Placental epithelial cell (primary cell): ENCODE data around the gene CCDC43. TPM values are rescaled to one million over a fixed set of nuclear protein-coding genes. Genes with fewer than 3 reads are reported as not detected.

Experiments used
- small RNA-seq: library from RNA; depleted of rRNA; stranded (forward); fragments of <200 nt; gene quantifications from one replicate; pipeline ENCODE3, GENCODE V24; 2012
- total RNA-seq: library from RNA; depleted of rRNA; stranded (reverse); fragments of >200 nt; gene quantifications from 2 replicates; pipeline ENCODE4 v1.2.3, GENCODE V29; 2012

Gene CCDC43, protein sequence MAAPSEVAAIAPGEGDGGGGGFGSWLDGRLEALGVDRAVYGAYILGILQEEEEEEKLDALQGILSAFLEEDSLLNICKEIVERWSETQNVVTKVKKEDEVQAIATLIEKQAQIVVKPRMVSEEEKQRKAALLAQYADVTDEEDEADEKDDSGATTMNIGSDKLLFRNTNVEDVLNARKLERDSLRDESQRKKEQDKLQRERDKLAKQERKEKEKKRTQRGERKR
- total RNA-seq: 23.9 and 27.5 TPM in 2 replicates

GRCh38 chr17:44689477-44690217 is at the start of gene CCDC43:
CCDC43 (minus strand) TSS chr17:44689776; CDS start chr17:44689753, 23 bp downstream.

DNA sequence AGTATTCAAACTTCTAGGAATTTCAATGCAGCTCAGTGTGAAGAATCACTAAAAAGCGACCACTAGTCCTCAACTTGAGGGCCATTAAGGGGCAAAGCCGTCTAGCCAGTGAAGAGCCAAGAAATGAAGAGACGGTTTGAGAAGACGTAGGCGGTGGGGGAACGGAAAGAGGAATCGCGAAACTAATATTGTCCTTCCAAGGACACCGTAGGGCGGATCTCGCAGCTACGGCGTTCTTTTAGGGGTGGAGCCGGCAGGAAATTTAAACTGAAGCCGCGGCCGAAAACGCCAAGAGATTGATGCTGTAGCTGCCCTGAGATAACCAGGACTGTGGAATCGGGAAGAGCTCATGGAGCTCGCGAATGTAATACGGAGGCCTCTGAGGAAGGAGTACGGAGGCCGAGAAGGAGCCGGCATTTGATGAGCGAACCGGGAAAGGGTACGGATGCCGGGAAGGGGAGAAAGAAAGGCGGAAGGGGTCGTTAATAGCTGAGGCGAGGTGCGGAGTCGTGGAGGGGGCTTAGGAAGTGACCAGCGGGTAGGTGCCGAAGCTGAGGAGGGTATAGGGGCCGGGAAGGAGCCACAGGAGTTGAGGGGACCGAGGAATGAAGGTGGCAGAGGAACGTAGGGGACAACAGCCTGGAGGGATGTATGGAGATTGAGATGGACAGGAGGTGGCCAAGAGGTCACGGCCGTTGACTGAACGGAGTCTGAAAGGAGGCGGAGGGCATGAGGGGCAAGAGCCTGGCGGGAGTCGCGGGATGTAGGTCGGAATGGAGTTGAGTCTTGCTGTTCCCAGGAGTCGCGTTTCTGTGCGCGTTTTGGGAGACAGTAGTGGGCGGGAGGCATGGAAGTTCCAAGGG is 19.1 kb upstream of the CCDC43 start, which contains the start of gene DBF4B:
TSS of gene DBF4B (plus strand) at position 265 of the 863 bp plus-strand sequence. CDS start at position 421, 156 bp downstream.

DNA sequence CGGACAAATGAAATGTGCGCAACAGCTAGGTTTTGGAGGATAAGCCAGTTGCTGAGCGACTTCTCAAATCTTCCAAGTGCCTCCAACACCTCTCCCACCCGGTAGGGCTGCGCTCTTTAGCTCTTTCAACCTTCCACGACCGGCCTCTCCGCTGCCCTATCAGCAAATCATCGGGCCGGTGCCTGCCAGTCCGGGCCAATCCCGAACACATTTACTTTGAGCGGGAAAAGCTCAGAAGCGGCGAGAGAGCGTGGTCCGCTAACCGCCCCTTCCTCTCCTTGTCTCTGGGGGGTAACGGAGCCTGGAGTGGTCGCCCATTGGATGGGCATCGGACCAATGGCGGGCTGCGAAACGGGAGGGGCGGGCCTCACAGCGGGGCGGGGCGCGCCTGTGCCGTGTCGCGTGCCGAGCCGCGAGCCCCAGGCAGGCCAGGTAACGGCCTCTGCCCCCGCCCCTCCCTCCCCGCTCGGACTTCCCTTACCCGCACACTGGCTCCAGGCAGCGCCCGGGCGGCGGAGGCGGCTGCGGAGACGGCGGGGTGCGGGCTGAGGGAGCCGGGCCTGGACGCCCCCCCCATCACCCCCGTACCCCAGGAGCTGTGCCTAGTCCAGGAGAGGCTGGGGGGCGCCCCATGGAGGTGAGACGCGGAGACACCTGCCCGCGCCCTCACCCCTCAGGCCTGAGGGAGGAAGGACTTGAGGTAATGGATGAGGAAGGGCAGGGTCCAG is 33.4 kb downstream of the CCDC43 start, which contains the start of gene MEIOC:
TSS of gene MEIOC (plus strand) at position 486 of the 728 bp plus-strand sequence. CDS start at position 632, 146 bp downstream.

Small RNAs within 50 kb of the gene (small RNA-seq; reads per million reads assigned to genes)
- gene RN7SL819P (not detected), gene SMCO4P1 (not detected)

Other genes starting within 250 kb of the CCDC43 start
- 22.6 and 28.7 TPM in 2 replicates for gene GPATCH8, start 186.4 kb downstream of the CCDC43 start, total RNA-seq
- 11.8 and 13.7 TPM in 2 replicates for gene FZD2, start 132.3 kb downstream of the CCDC43 start, total RNA-seq
- under 0.01 and 0.11 TPM in 2 replicates for gene MEIOC, start 33.3 kb downstream of the CCDC43 start, total RNA-seq
- 2.5 and 4.3 TPM in 2 replicates for gene DBF4B, start 18.9 kb upstream of the CCDC43 start, total RNA-seq
- 2.6 and 6.3 TPM in 2 replicates for gene ADAM11, start 69.2 kb upstream of the CCDC43 start, total RNA-seq
- 9.3 and 10.6 TPM in 2 replicates for gene GJC1, start 140.5 kb upstream of the CCDC43 start, total RNA-seq
- gene HIGD1B, start 158.1 kb upstream of the CCDC43 start, total RNA-seq: not detected in 2 replicates
- gene EFTUD2, start 209.7 kb upstream of the CCDC43 start, total RNA-seq: 75.8 and 92.3 TPM in 2 replicates
- gene GFAP, start 225.7 kb upstream of the CCDC43 start, total RNA-seq: under 0.01 and 0.11 TPM in 2 replicates